ENCODE data around the gene TNS1.

Gene TNS1

DNA sequence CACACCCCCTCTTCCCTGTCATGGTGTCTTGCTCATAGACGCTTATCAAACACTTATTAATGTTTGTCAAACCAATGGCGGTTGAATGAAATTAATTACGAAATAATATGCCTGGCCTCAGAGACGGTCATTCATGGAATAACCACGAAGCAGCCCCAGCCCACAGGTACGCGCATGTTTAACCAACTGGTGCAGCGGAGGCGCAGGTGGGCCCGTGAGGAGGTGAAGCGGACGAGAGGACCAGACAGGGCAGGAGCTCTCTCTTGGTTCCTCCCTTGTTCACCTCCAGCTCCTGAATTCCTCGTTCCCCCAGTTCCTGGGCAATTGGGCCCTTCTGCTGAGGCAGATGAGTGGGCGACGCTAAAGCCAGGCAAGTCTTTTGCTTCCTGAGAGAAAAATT is 169.8 kb downstream of the TNS1 start:
- no peak for DNase-seq (ENCODE audit: low read depth in 2 of 2)

- no peak for DNase-seq (ENCODE audit: low read depth in 2 of 2)
Observed at GRCh38 chr2:217832115-217832514, 170.7 kb downstream of the TNS1 start.

- DNase-seq (ENCODE audit: low read depth in 2 of 2), result no peak
Observed at GRCh38 chr2:217831306-217831705, 171.5 kb downstream of the TNS1 start.

- DNase-seq (ENCODE audit: low read depth in 2 of 2), result no peak
Observed at GRCh38 chr2:217830807-217831206, 172.0 kb downstream of the TNS1 start.

DNA sequence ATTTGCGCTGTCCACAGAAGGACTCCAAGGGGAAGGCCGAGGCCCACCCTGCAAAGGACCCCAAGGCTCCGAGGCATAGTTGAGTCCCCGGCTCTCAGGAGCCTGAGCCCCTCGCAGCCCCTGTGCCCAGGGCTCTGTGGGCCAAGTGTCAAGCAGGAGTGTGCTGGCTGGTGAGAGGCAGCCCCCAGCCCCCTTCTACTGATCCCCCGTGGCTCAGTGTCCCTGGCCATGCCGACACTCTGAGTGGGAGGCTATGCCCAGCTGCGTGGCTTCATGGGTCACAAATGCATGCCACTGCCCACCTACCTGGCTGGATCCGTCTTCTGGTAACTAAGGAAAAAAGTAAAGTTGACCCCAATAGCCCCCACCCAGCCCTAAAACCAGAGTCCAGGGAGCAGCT is 172.7 kb downstream of the TNS1 start:
- DNase-seq (ENCODE audit: low read depth in 2 of 2), result no peak

DNA sequence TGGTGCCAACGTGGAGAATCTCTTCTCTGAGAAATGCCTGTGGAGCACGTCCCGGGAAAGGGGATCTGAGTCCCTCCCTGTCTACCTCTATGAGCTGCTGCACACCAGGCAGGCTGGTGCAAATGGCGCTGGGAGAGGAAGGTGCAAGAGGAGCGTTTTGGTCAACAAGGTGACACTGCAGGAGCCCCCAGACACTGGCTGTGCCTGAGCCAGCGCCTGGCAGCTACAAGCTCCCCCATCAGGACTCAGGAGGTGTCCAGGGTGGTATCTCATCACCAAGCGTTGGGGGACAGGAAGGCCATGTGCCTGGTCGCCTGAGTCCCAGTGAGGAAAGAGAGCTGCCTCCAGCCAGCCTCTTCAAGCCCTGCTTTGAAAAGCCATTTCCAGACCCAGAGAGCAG is 173.4 kb downstream of the TNS1 start:
- DNase-seq (ENCODE audit: low read depth in 2 of 2), result no peak

- no peak for DNase-seq (ENCODE audit: low read depth in 2 of 2)
Observed at GRCh38 chr2:217828336-217828735, 174.5 kb downstream of the TNS1 start.

GRCh38 chr2:217827430-217828201 is 175.2 kb downstream of the TNS1 start:
- no peak for DNase-seq (ENCODE audit: low read depth in 2 of 2)

GRCh38 chr2:217826991-217827390 is 175.8 kb downstream of the TNS1 start:
- no peak for DNase-seq (ENCODE audit: low read depth in 2 of 2)

DNA sequence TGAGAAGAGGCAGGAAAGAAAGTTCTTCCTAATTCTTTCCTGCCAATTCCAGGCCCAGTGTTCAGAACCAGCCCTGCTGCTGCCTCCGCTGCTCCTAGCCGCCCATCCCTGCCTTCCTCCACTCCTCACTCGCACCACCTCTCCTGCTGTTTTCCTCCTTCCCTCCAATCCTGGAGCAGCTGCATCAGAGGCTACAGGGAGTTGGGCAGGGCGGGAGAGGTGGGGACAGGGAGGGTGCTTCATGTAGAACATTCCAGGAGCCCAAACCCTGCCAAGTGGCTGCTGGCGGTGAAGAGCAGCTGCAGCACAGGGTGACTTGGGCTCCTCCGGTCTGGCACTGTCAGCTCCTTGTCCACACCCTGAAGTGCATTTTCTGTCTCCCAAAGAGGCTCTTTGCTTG is 176.3 kb downstream of the TNS1 start:
- DNase-seq (ENCODE audit: low read depth in 2 of 2), result no peak

- no peak for DNase-seq (ENCODE audit: low read depth in 2 of 2)
Observed at GRCh38 chr2:217825469-217826235, 177.1 kb downstream of the TNS1 start.

- no peak for DNase-seq (ENCODE audit: low read depth in 2 of 2)
Observed at GRCh38 chr2:217824223-217824622, 178.6 kb downstream of the TNS1 start.

GRCh38 chr2:217823626-217824025 is 179.2 kb downstream of the TNS1 start:
- no peak for DNase-seq (ENCODE audit: low read depth in 2 of 2)

DNA sequence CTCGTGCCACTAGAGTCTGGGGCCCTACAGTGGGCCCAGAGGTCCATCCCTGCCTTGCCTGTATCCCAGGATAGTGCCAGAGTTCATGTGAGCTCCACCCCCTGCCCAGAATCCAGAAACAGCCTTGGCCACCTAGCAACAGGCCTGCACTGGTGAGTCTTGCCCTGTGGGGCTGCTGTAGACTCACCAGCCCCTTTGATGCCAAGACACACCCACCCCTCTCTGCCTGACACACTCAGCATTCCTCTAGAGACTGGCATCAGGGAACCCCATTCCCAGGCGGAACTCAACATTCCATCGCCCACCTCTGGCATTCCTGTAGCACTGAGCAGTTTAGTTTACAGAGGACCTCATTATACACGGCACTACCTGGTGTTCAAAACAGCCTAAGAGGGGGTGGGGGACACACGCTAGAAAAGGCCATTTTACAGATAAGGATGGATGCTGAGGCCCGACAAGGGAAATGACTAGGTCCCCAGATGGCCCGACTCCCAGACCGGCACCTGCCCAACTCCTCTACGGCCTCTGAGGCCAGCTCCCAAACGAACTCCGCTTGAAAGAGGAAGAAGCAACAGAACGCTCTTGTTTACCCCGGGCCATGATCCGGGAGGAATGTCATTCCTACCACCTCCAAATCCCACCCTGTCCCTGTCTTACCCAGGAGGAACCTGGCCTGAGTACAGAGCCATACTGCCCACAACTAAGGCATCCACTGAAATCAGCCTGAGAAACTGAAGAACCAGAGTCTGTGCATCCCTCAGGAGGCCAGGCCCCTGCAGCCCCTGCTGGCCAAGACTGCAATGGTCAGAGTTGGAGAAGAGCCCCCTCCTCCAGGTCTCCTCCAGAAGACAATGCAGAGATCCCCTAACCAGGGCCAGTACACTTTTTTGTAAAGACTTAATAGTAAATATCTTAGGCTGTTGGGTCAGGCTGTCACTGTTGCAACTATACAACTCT is 180.2 kb downstream of the TNS1 start:
- DNase-seq (ENCODE audit: low read depth in 2 of 2), result no peak

GRCh38 chr2:217821536-217822147 is 181.2 kb downstream of the TNS1 start:
- DNase-seq (ENCODE audit: low read depth in 2 of 2), result no peak

- no peak for DNase-seq (ENCODE audit: low read depth in 2 of 2)
Observed at GRCh38 chr2:217820904-217821303, 181.9 kb downstream of the TNS1 start.

DNA sequence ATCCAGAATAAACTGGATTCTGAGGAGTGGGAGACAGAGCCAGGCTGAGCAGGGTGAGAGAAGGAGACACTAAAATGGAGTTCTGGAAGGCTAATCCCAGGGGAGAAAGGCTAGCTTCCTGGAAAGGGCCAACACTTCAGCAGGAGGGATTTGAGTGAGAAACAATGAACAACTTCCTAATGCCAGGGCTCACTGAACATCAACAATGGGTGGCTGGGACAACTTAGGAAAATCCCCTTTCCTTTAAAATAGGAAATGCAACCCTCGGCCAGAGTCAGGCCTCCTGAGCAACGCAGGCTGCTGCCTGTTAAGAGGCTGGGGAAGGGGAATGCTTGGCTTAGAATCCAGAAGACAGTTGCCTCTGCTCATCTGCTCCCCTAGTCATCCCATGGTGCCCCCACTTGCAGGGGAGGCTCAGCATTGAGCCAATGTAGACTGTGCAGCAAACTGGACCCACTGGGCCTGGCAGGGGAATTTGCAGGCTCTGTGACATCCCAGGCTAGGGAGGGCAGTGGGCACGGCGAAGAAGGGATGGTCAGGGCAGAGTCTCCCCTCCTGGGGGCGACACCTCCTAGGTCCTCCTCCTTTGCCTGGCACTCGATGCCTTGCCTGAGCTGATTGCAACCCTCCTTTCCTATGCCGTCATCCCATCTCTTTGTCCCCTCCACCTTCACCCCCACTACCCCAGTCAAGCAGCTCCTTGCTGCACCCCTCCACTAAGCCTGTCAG is 182.5 kb downstream of the TNS1 start:
- no peak for DNase-seq (ENCODE audit: low read depth in 2 of 2)

GRCh38 chr2:217818293-217818850 is 184.4 kb downstream of the TNS1 start:
- no peak for DNase-seq (ENCODE audit: low read depth in 2 of 2)

- DNase-seq (ENCODE audit: low read depth in 2 of 2), result no peak
Observed at GRCh38 chr2:217817466-217818292, 185.1 kb downstream of the TNS1 start.

DNA sequence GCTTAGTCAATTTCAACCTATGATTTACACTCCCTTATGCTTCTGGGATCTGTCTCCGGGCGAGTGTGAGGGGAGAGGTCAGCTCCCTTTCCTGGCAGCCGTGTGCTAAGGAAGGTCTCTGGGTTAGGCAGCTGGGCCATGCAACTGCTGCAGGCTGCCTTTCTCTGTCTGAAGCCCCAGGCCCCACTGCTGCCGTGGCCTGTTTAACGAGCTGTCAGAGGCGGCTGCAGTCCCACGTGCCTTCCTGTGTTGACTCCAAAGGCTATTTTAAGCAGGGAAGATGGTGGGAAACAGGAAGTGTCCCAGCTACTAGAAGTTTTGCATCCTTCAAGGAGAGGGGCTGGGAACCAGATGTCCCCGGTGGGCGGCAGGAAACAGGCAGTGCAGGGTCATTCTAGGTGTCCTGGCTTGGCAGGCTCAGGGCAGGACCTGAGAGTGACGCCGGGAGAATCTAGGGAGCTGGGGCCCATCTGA is 186.4 kb downstream of the TNS1 start:
- DNase-seq (ENCODE audit: low read depth in 2 of 2), result no peak

Measured in stimulated activated CD8-positive, alpha-beta memory T cell treated with anti-CD3 and anti-CD28 coated beads, Interleukin-15, amount 100 ng/mL, for 4 hours (primary cell).